Fibroblast of mammary gland (primary cell): ENCODE results near the gene DROSHA.

Source experiments
- DNase-seq: peaks from one replicate; pipeline ENCODE4 v3.0.0-alpha.2; 2010; ENCODE audit warnings: low read depth
- H3K4me3 ChIP-seq: 2 replicates; pipeline ENCODE4 v1.5.1; 2011; ENCODE audit warnings: low read depth, mild to moderate bottlenecking, low read length, moderate library complexity; ENCODE audit not compliant: control insufficient read depth
- TF ChIP-seq, protein P1 (sequence below): conservative IDR thresholded peaks from 2 replicates; pipeline ENCODE4 v1.5.1; 2011; ENCODE audit warnings: low read depth, low read length, inconsistent platforms; ENCODE audit not compliant: control insufficient read depth, insufficient read depth

DROSHA gene

GRCh38 chr5:31485376-31486207 is 46.3 kb downstream of the DROSHA start:
- DNase-seq = no peak
- H3K4me3 ChIP-seq = no peak overlapping the region

GRCh38 chr5:31481531-31482165 is 50.2 kb downstream of the DROSHA start:
- TF ChIP-seq, protein P1, sequence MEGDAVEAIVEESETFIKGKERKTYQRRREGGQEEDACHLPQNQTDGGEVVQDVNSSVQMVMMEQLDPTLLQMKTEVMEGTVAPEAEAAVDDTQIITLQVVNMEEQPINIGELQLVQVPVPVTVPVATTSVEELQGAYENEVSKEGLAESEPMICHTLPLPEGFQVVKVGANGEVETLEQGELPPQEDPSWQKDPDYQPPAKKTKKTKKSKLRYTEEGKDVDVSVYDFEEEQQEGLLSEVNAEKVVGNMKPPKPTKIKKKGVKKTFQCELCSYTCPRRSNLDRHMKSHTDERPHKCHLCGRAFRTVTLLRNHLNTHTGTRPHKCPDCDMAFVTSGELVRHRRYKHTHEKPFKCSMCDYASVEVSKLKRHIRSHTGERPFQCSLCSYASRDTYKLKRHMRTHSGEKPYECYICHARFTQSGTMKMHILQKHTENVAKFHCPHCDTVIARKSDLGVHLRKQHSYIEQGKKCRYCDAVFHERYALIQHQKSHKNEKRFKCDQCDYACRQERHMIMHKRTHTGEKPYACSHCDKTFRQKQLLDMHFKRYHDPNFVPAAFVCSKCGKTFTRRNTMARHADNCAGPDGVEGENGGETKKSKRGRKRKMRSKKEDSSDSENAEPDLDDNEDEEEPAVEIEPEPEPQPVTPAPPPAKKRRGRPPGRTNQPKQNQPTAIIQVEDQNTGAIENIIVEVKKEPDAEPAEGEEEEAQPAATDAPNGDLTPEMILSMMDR = no peak
- H3K4me3 ChIP-seq = no peak overlapping the region
- no peak for DNase-seq

More at GRCh38 chr5:31485376-31486207, 46.3 kb downstream of the DROSHA start:
- TF ChIP-seq, protein P1 = no peak

- H3K4me3 ChIP-seq = no peak overlapping the region
- TF ChIP-seq, protein P1 = no peak
- no peak for DNase-seq
Observed at GRCh38 chr5:31479706-31480105, 52.2 kb downstream of the DROSHA start.

- TF ChIP-seq, protein P1 = no peak
- DNase-seq = no peak
- no peak overlapping the region for H3K4me3 ChIP-seq
Observed at GRCh38 chr5:31478901-31479300, 53.0 kb downstream of the DROSHA start.

GRCh38 chr5:31477971-31478370 is 53.9 kb downstream of the DROSHA start:
- TF ChIP-seq, protein P1 = no peak

GRCh38 chr5:31477516-31477915 is 54.4 kb downstream of the DROSHA start:
- no peak overlapping the region for H3K4me3 ChIP-seq
- peak; percentile 24 for DNase-seq
- TF ChIP-seq, protein P1 = no peak

More at GRCh38 chr5:31477971-31478370, 53.9 kb downstream of the DROSHA start:
- H3K4me3 ChIP-seq = no peak overlapping the region
- DNase-seq = no peak
